Liver (tissue), 9 donors: ENCODE data around the gene ATF1. TPM values are rescaled to one million over a fixed set of nuclear protein-coding genes. Genes with fewer than 3 reads are reported as not detected.
A peak's percentile ranks its signal among the peaks of the same experiment; 100 is the strongest.

Experiments used
- DNase-seq: peaks from one replicate; pipeline ENCODE4 v3.0.0-alpha.2; 2017; ENCODE audit warnings: low spot score
- H3K27ac ChIP-seq, 2 donors: one replicate each; pipeline ENCODE4 v1.7.0; 2013; ENCODE audit warnings: inconsistent platforms in 2 of 2, low read length in 2 of 2, control low read depth in 1 of 2, low read depth in 1 of 2, mild to moderate bottlenecking in 1 of 2
- H3K27me3 ChIP-seq, 4 donors: one replicate each; pipeline versions ENCODE4 v1.6.1 to v1.7.0; 2013; ENCODE audit warnings: low read length in 3 of 4, inconsistent platforms in 1 of 4, mild to moderate bottlenecking in 1 of 4, moderate library complexity in 1 of 4; ENCODE audit not compliant: control insufficient read depth in 4 of 4, insufficient read depth in 4 of 4
- H3K36me3 ChIP-seq, 4 donors: one replicate each; pipeline versions ENCODE4 v1.6.1 to v1.7.0; 2013; ENCODE audit warnings: low read length in 3 of 4, mild to moderate bottlenecking in 3 of 4, low read depth in 1 of 4, moderate library complexity in 1 of 4; ENCODE audit not compliant: control insufficient read depth in 4 of 4, insufficient read depth in 3 of 4
- H3K4me1 ChIP-seq, 4 donors: one replicate each; pipeline versions ENCODE4 v1.6.1 to v1.7.0; 2013; ENCODE audit warnings: low read length in 3 of 4, mild to moderate bottlenecking in 3 of 4, moderate library complexity in 1 of 4; ENCODE audit not compliant: control insufficient read depth in 4 of 4, insufficient read depth in 4 of 4
- H3K4me3 ChIP-seq, 3 donors: one replicate each; pipeline versions ENCODE4 v1.6.1 to v1.7.0; 2013; ENCODE audit warnings: low read length in 3 of 3, control low read depth in 1 of 3, low read depth in 1 of 3, mild to moderate bottlenecking in 1 of 3
- H3K9ac ChIP-seq, 2 donors: one replicate each; pipeline ENCODE4 v1.7.0; 2013; ENCODE audit warnings: low read length in 2 of 2, mild to moderate bottlenecking in 2 of 2, moderate library complexity in 2 of 2, control low read depth in 1 of 2, low read depth in 1 of 2
- H3K9me3 ChIP-seq, 4 donors: one replicate each; pipeline versions ENCODE4 v1.6.1 to v1.7.0; 2013; ENCODE audit warnings: low read length in 3 of 4; ENCODE audit not compliant: control insufficient read depth in 4 of 4
- ATF3 ChIP-seq: IDR thresholded peaks from 2 replicates; pipeline ENCODE4 v1.6.1; 2016; ENCODE audit warnings: antibody characterized with exemption
- CTCF ChIP-seq: fragments of 150-350 bp; IDR thresholded peaks from 2 replicates; pipeline ENCODE4 v1.5.1; 2017; ENCODE audit warnings: improper control_type of control experiment, low read depth, low read length; ENCODE audit not compliant: missing input control
- EGR1 ChIP-seq, 2 donors: IDR thresholded peaks; 2 replicates each; pipeline ENCODE4 v1.6.1; 2016 to 2018; ENCODE audit warnings: antibody characterized with exemption in 2 of 2, low read depth in 2 of 2
- FOXA1 ChIP-seq: IDR thresholded peaks from 2 replicates; pipeline ENCODE4 v1.6.1; 2016; ENCODE audit warnings: antibody characterized with exemption
- FOXA2 ChIP-seq: IDR thresholded peaks from 2 replicates; pipeline ENCODE4 v1.6.1; 2016; ENCODE audit warnings: antibody characterized with exemption
- GABPA ChIP-seq, 2 donors: IDR thresholded peaks in 1 of 2; conservative IDR thresholded peaks in 1 of 2; 2 replicates each; pipeline ENCODE4 v1.6.1; 2016; ENCODE audit warnings: antibody characterized with exemption in 2 of 2, mild to moderate bottlenecking in 1 of 2, moderate library complexity in 1 of 2
- HNF4A ChIP-seq, 2 donors: conservative IDR thresholded peaks; 2 replicates each; pipeline ENCODE4 v1.6.1; 2016; ENCODE audit warnings: antibody characterized with exemption in 2 of 2, mild to moderate bottlenecking in 2 of 2
- HNF4G ChIP-seq: IDR thresholded peaks from 2 replicates; pipeline ENCODE4 v1.6.1; 2016; ENCODE audit warnings: antibody characterized with exemption
- JUND ChIP-seq, 2 donors: IDR thresholded peaks; 2 replicates each; pipeline ENCODE4 v1.6.1; 2016; ENCODE audit warnings: antibody characterized with exemption in 2 of 2
- NR2F2 ChIP-seq: IDR thresholded peaks from 2 replicates; pipeline ENCODE4 v1.6.1; 2016; ENCODE audit warnings: antibody characterized with exemption
- RAD21 ChIP-seq, 2 donors: IDR thresholded peaks; 2 replicates each; pipeline ENCODE4 v1.6.1; 2016; ENCODE audit warnings: antibody characterized with exemption in 2 of 2, mild to moderate bottlenecking in 2 of 2
- RXRA ChIP-seq, 2 donors: IDR thresholded peaks; 2 replicates each; pipeline ENCODE4 v1.6.1; 2017 to 2018; ENCODE audit warnings: antibody characterized with exemption in 2 of 2, mild to moderate bottlenecking in 1 of 2
- SP1 ChIP-seq: IDR thresholded peaks from 2 replicates; pipeline ENCODE4 v1.6.1; 2018; ENCODE audit warnings: antibody characterized with exemption, mild to moderate bottlenecking
- TAF1 ChIP-seq: conservative IDR thresholded peaks from 2 replicates; pipeline ENCODE4 v1.6.1; 2016; ENCODE audit warnings: antibody characterized with exemption, mild to moderate bottlenecking
- YY1 ChIP-seq: IDR thresholded peaks from 2 replicates; pipeline ENCODE4 v1.6.1; 2016; ENCODE audit warnings: antibody characterized with exemption, mild to moderate bottlenecking
- ZBTB33 ChIP-seq: IDR thresholded peaks from 2 replicates; pipeline ENCODE4 v1.6.1; 2016; ENCODE audit warnings: antibody characterized with exemption
- WGBS: extraction: QIAGEN DNeasy Blood & Tissue Kit; methylation state at CpG from one replicate; pipeline ENCODE4 v1.1.7; 2013; 5-methylcytosine and 5-hydroxymethylcytosine counted together
- polyA plus RNA-seq, 2 donors: library from polyadenylated mRNA; stranded (reverse) in 1 of 2; unstranded in 1 of 2; fragments of 200-250 nt in 1 of 2; fragments of >200 nt in 1 of 2; fragmentation: Nextera tagmentation in 1 of 2; extraction: Ambion mirVana in 1 of 2; gene quantifications; one replicate each; pipeline versions ENCODE4 v1.2.1 to v1.2.3, GENCODE V29; 2013 to 2015
- total RNA-seq, 2 donors: library from RNA; depleted of rRNA; stranded (reverse); fragments of >200 nt; gene quantifications; one replicate each; pipeline ENCODE4 v1.2.3, GENCODE V29; 2014
- TF ChIP-seq, protein P1 (sequence below): IDR thresholded peaks from 2 replicates; pipeline ENCODE4 v1.6.1; 2016; ENCODE audit warnings: antibody characterized with exemption
- TF ChIP-seq, protein P2 (sequence below): IDR thresholded peaks from 2 replicates; pipeline ENCODE4 v1.6.1; 2016; ENCODE audit warnings: antibody characterized with exemption, mild to moderate bottlenecking
- donor health status: healthy.
- donor health status: healthy.
- donor health status: healthy.
- donor health status: healthy.
- donor health status: healthy.

Gene ATF1
- total and polyA plus RNA-seq, 4 donors: 6.3 to 17.0 (median 8.3) TPM

DNA sequence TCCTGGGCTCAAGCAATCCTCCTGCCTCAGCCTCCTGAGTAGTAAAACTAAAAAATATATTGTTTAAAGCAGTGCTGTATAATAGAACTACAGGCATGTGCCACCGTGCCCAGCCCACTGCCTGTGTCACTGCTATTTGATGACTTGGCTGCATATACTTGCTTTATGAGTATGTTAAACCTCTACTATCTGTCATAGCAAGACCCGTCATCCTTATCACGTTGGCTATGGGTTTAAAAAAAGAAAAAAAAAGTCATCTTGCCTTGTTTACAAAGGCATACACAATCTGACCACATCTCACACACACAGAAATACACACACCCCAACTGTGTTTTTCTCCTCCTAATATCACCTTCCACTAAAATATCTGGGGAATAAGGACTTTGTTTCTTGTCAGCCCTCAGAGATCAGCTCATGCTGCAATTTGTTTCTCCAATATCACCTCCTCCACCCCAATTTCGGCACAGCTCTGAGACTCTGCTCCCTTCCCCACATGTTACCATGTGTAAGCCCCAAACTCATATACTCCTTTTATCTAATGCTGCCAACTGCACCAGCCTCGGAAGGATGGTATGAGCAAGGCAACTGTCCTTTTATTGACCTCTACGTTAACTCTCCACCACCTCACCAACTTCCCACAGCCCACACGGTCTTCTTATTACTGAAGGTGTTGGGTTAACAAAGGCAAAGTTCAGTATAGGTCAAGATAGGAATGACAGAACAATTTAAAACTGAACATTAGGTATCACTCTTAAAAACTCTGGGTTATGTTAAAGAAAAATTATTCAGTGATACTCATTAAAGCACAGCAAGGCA, 78.0 kb downstream of the ATF1 start:
- 61% methylated on average over 7 of the region's 7 CpGs for WGBS
- H3K9ac ChIP-seq: no peak overlapping the region
- TF ChIP-seq FOXA2: no peak
- no peak for TF ChIP-seq NR2F2
- TF ChIP-seq ZBTB33: no peak
- TF ChIP-seq RAD21 (IDR thresholded peaks at IDR 0.05): no peak
- peaks cover 0 to 4% (median 3%) of the 10 kb centered on the region in 4 donors for H3K9me3 ChIP-seq
- H3K4me3 ChIP-seq: no peak overlapping the region
- H3K36me3 ChIP-seq: no peaks in the 10 kb centered on the region
- peaks cover 0 to 2% (median 0%) of the 10 kb centered on the region in 4 donors for H3K4me1 ChIP-seq
- DNase-seq: no peak
- no peaks in the 10 kb centered on the region for H3K27me3 ChIP-seq
- H3K27ac ChIP-seq: no peak overlapping the region

DNA sequence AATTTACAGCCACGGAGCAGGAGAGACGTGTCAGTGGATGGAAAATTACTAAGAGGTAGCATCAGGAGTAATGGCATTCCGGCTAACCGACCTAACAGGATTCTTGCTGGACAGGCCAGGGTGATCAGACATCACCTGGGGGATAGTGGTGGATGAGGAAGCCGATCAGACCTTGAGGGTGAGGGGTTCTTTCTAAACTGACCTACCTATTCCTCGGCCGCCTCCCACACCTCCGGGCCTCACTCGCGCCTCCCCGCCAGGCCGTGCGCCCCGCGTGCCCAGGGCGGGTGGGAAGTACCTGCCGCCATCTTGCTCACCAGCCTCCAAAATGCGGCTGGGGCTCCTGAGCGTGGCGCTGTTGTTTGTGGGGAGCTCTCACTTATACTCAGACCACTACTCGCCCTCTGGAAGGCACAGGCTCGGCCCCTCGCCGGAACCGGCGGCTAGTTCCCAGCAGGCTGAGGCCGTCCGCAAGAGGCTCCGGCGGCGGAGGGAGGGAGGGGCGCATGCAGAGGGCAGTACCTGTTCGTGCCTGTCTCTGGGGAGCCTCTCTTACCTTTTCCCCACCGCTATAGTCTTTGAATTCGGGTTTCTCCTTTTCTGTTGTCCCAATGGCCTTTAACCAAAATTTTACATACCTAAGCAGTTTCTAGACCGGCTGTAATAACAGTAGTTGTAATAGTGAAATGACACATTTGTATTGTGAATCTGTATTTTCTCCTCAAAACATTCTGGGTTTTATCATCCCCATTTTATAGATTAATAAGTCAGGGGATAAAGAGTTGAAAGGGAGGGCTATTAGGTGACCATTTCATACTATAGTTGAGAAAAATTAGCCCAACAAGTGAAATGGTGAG, 79.0 kb downstream of the ATF1 start, which contains the start of gene TMPRSS12:
TSS of gene TMPRSS12 (plus strand) at position 290 of the 857 bp plus-strand sequence. CDS start at position 329, 39 bp downstream.
- WGBS: 45% methylated on average over 36 of the region's 36 CpGs
- no peak within 1 kb of the TSS for H3K27ac ChIP-seq
- TF ChIP-seq NR2F2 (no peak), EGR1 (IDR thresholded peaks at IDR 0.05; ENCODE audit: low read depth in 2 of 2) (no peak), HNF4G (no peak), RAD21 (IDR thresholded peaks at IDR 0.05) (peak; percentile 39 to 77), ATF3 (no peak), SP1 (no peak), FOXA2 (no peak), TAF1 (peak; percentile 29), HNF4A (conservative IDR thresholded peaks at IDR 0.05) (no peak), ZBTB33 (no peak), JUND (IDR thresholded peaks at IDR 0.05) (no peak), CTCF (peak; percentile 6), RXRA (IDR thresholded peaks at IDR 0.05) (no peak), YY1 (peak; percentile 53), FOXA1 (no peak), GABPA (IDR thresholded peaks at IDR 0.05 in 1 of 2, conservative IDR thresholded peaks at IDR 0.05 in 1 of 2) (no peak)
- TF ChIP-seq, protein P1, sequence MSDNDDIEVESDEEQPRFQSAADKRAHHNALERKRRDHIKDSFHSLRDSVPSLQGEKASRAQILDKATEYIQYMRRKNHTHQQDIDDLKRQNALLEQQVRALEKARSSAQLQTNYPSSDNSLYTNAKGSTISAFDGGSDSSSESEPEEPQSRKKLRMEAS: no peak
- TF ChIP-seq, protein P2, sequence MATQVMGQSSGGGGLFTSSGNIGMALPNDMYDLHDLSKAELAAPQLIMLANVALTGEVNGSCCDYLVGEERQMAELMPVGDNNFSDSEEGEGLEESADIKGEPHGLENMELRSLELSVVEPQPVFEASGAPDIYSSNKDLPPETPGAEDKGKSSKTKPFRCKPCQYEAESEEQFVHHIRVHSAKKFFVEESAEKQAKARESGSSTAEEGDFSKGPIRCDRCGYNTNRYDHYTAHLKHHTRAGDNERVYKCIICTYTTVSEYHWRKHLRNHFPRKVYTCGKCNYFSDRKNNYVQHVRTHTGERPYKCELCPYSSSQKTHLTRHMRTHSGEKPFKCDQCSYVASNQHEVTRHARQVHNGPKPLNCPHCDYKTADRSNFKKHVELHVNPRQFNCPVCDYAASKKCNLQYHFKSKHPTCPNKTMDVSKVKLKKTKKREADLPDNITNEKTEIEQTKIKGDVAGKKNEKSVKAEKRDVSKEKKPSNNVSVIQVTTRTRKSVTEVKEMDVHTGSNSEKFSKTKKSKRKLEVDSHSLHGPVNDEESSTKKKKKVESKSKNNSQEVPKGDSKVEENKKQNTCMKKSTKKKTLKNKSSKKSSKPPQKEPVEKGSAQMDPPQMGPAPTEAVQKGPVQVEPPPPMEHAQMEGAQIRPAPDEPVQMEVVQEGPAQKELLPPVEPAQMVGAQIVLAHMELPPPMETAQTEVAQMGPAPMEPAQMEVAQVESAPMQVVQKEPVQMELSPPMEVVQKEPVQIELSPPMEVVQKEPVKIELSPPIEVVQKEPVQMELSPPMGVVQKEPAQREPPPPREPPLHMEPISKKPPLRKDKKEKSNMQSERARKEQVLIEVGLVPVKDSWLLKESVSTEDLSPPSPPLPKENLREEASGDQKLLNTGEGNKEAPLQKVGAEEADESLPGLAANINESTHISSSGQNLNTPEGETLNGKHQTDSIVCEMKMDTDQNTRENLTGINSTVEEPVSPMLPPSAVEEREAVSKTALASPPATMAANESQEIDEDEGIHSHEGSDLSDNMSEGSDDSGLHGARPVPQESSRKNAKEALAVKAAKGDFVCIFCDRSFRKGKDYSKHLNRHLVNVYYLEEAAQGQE: no peak
- H3K4me1 ChIP-seq: peaks cover 0 to 2% (median 0%) of the 10 kb centered on the region in 4 donors
- no peak within 1 kb of the TSS for H3K9ac ChIP-seq
- H3K27me3 ChIP-seq: no peaks in the 10 kb centered on the region
- peak; percentile 48 for DNase-seq
- peaks cover 0 to 4% (median 3%) of the 10 kb centered on the region in 4 donors for H3K9me3 ChIP-seq
- H3K36me3 ChIP-seq: no peaks in the 10 kb centered on the region
- H3K4me3 ChIP-seq: peak within 1 kb of the TSS in 2 of 3 donors; percentile 12 to 42
